ENCODE measurements around the gene LHFPL2.

The LHFPL2 gene

DNA sequence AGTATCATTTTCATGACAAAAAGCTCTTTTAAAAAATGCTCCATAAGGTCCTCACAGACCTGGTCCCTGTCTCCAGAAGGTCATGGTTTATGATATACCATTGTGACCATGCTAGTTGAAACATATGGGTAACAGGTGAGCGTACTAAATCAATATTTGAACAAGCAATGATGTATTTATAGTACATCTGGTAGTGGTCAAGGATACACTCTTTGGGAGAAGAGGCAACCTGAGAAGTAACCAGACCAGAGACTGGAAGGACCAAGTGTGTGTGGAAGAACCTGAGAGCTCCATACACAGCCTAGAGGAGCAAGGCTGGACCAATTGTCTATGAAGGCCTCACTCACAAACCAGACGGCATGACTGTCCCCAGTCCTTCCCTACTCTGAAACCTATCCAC lies 55.1 kb downstream of the LHFPL2 start:
- DNase-seq (ENCODE audit: low spot score): no peak
- Histone ChIP-seq H3K4me3 (no peak overlapping the region), H3K27ac (peak overlapping the region in 1 of 2 donors; percentile 83)
- TF ChIP-seq, protein P1, sequence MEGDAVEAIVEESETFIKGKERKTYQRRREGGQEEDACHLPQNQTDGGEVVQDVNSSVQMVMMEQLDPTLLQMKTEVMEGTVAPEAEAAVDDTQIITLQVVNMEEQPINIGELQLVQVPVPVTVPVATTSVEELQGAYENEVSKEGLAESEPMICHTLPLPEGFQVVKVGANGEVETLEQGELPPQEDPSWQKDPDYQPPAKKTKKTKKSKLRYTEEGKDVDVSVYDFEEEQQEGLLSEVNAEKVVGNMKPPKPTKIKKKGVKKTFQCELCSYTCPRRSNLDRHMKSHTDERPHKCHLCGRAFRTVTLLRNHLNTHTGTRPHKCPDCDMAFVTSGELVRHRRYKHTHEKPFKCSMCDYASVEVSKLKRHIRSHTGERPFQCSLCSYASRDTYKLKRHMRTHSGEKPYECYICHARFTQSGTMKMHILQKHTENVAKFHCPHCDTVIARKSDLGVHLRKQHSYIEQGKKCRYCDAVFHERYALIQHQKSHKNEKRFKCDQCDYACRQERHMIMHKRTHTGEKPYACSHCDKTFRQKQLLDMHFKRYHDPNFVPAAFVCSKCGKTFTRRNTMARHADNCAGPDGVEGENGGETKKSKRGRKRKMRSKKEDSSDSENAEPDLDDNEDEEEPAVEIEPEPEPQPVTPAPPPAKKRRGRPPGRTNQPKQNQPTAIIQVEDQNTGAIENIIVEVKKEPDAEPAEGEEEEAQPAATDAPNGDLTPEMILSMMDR (IDR thresholded peaks at IDR 0.05): no peak

DNA sequence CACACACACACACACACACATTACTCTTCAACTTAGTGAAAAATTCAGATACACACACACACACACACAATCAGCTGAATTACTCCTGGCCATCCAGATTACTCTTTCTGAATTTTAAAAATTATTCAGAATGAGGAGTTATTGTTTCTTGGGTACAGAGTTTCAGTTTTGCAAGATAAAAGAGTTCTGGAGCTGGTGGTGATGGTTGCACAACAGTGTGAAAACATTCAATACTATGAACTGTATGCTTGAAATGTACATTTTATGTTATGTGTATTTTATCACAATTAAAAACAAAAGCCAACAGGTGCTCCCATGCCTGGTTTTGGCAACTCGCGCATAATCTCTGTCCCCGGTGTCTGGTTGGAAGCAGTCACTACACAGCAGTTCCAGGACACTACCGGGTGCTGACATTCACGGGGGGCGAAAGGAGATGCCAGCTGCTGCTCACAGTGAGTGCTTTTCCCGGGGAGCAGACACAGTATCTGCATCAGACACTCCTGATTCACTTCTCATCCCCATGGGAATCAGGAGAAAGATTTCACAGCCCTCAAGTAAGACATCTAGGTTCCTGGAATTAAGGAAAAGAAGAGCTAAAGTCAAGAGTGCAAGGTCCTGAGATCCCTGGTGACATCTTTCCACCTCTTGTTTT lies 55.7 kb downstream of the LHFPL2 start:
- DNase-seq (ENCODE audit: low spot score): no peak
- TF ChIP-seq, protein P1 (IDR thresholded peaks at IDR 0.05): no peak
- H3K4me3 ChIP-seq: no peak overlapping the region
- peak overlapping the region in 1 of 2 donors; percentile 83 for H3K27ac ChIP-seq

DNA sequence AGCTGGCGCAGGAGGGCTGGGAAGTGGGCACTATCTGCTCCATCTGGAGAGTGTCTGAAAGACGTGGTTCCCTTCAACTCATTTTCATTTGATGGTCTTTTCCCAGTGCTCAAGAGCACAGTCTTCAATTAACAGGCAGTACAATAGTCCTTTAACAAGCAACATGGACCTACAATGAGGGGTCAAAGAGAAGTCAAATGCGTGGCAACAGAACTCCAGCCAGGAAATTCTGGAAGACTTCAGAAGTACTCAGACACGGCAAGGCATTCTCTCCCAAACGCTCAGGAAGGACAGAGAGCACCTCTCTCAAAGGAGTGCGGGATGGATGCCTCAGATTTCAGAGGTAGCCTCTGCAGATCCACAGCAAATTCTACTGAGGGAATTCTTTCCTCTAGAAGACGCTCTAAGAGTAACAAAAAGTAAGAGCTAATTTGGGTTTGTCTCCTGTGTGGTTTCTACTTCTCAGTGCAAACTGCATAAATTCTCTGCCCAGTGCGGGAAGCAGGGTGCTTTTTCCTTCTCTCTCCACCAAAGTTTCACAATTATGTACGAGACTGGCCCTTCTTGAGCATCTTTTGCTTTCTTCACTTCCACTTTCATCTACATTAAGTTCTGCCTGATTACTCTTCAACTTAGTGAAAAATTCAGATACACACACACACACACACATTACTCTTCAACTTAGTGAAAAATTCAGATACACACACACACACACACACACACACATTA lies 56.4 kb downstream of the LHFPL2 start:
- DNase-seq (ENCODE audit: low spot score): no peak
- Histone ChIP-seq H3K27ac (peak overlapping the region in 1 of 2 donors; percentile 23), H3K4me3 (no peak overlapping the region)
- TF ChIP-seq, protein P1 (IDR thresholded peaks at IDR 0.05): no peak

DNA sequence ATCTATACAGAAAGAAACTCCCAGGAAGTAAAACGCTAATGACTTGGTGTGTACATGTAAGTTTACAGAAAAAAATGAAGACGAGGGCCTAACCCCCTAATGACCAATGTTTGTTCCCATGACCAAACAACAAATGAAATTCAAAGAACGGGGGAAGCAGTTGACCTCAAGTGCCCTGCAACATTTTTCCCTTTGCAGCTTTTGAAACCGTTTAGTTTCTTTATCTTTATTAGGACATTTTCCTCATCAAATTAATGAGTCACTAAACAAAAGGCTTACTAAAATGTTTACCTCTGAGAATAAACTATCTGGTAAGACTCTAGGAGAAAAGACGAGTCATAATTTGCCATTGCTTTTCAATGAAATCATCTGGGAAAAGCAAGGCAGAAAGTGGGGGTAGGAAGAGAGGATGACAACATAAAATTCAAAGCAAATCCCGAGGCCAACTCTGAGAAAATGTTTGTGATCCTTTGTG lies 57.4 kb downstream of the LHFPL2 start:
- TF ChIP-seq, protein P1 (IDR thresholded peaks at IDR 0.05): no peak
- DNase-seq (ENCODE audit: low spot score): no peak
- Histone ChIP-seq H3K4me3 (no peak overlapping the region), H3K27ac (peak overlapping the region in 1 of 2 donors; percentile 23)

DNA sequence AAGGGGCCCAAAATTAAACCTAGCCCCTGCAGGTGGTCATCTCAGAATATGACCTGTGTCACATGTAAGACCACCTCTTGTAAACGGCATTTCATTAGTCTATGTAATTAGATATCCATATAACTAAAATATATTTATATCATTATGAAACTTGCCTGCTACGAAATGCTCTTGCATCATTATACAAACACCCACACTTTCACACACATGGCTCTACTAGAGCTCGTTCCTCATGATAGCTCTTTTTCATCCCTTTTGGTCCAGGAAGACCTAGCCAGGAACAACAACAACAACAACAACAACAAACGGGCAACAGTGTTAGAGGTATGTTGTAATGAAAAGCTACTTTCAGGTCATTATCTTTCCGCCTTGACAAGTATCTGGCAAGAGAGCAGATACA lies 58.6 kb downstream of the LHFPL2 start:
- Histone ChIP-seq H3K4me3 (no peak overlapping the region), H3K27ac (no peak overlapping the region)
- TF ChIP-seq, protein P1 (IDR thresholded peaks at IDR 0.05): no peak
- DNase-seq (ENCODE audit: low spot score): no peak

DNA sequence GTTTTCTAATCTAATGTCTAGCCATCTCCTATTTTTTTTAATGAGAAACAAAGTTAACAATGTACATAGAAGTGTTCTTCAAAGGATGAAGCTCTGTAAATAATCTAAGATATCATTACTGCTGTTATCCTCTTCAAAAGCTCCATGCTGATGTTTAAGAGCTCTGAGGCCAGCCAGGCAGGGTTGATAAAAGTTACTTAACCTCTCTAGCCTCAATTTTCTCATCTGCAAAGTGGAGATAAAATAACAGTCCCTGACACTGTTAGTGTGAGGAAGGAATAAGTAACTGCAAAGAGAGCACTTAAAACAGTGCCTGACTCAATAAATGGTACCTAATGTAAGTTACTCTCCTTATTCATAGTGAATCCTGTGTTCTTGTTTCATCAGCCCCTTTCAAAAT lies 60.1 kb downstream of the LHFPL2 start:
- Histone ChIP-seq H3K27ac (peak overlapping the region in 1 of 2 donors; percentile 44), H3K4me3 (no peak overlapping the region)
- DNase-seq (ENCODE audit: low spot score): no peak
- TF ChIP-seq, protein P1 (IDR thresholded peaks at IDR 0.05): no peak

Data from coronary artery (tissue), 2 donors.